GM19239 (cell line): ENCODE data around the gene BAIAP2L1.
"Not testable (repeated sequence)": the region's sequence is repeated elsewhere in the genome, so short reads cannot be mapped to it uniquely, and the experiment has no call there.

Source experiments
- DNase-seq: peaks from one replicate; pipeline ENCODE4 v3.0.0; 2011; ENCODE audit warnings: low spot score; ENCODE audit not compliant: insufficient read length
- FAIRE-seq: peaks from 2 replicates; lab custom pipeline; 2011; peaks lifted over from hg19 to GRCh38; lab: Jason Lieb, UNC

The BAIAP2L1 gene, protein sequence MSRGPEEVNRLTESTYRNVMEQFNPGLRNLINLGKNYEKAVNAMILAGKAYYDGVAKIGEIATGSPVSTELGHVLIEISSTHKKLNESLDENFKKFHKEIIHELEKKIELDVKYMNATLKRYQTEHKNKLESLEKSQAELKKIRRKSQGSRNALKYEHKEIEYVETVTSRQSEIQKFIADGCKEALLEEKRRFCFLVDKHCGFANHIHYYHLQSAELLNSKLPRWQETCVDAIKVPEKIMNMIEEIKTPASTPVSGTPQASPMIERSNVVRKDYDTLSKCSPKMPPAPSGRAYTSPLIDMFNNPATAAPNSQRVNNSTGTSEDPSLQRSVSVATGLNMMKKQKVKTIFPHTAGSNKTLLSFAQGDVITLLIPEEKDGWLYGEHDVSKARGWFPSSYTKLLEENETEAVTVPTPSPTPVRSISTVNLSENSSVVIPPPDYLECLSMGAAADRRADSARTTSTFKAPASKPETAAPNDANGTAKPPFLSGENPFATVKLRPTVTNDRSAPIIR

DNA sequence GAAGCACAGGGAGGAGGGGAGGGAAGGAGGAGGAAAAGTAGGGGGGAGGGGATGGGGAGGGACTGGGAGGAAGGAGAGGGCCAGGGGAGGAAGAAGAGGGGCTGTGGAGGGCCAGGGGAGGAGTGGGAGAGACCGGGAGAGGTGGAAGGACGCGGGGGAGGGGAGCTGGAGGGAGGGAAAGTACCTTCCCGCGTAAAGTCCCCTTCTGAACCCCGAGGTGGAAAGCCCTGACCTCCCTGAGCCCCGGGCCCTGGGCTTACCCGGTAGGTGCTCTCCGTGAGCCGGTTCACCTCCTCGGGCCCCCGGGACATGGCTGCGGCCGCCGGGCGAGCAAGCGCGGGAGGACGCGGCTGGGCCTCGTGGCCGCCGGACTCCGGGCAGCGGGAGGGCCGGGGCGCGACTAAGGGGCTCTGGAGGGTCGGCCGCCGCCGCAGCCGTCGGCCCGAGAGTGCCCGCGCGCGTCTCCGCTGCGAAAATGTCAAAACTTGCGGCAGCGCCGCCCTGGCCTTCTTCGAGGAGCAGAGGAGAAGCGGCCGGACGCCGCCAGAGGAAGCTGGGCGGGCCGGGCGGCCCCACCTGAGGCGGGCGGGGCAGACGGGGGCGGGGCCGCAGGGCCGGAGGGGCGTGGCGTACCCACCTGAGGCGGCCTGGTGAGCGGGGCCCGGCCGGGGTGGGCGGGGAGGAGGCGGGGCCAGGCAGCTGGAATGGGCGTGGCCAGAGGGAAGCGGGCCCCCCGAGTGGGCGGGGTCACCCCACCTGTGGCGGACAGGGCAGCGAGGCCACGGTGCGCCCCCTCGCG lies at the start of gene BAIAP2L1:
BAIAP2L1 (minus strand) TSS at position 549 of the 799 bp plus-strand sequence; CDS start at position 311, 238 bp downstream.
- FAIRE-seq: no peak
- DNase-seq: peak; percentile 67

DNA sequence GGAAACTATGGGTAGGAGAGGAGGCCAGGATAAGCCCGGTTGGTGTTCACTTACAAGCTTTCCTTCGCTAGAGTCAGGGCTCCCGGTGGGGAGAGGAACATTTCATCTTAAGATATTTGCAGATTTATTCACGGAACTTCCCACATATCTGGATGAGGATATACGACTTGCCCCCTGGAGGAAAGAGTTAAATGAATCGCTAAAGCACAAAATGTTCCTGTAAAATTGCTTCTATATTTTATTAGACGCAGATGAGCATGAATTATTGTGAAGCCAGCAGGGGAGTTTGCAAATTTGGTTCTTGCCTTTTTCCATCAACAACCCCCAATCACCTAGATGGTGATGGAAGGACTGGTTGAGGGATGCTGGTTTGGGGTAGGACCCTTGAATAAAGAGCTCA lies 47.9 kb upstream of the BAIAP2L1 start:
- FAIRE-seq (no peak), DNase-seq (no peak)

DNA sequence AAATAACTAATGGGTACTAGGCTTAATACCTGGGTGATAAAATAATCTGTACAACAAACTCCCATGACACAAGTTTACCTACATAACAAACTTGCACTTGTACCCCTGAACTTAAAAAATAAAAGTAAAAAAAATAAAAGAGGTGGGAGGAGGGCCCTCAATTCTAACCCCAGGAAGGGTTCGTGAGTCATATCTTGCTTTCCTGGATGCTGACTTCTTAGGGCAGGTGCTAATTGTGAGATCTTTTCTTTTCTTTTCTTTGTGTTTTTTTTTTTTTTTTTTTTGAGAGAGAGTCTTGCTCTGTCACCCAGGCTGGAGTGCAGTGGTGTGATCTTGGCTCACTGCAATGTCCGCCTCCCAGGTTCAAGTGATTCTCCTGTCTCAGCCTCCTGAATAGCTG lies 40.1 kb upstream of the BAIAP2L1 start:
- not testable (repeated sequence) for FAIRE-seq, DNase-seq

DNA sequence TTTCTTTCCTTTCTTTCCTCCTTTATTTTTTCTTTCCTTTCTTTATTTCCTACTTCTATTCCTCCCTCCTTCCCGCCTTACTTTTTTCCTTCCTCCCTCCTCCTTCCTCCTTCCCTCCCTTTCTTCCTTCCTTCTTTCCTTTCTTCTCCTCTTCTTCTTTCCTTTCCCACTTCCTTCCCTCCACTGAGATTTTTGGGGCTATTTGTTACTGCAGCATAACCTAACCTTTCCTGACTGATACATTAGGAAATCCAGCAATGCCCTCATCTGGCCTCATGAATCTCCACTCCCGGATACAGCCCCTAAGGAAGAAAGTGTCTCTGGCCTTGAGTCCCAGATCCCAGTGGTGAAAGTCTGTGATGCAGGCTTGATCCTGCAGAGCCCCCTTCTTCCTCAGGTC lies 38.6 kb upstream of the BAIAP2L1 start:
- FAIRE-seq (no peak), DNase-seq (no peak)

DNA sequence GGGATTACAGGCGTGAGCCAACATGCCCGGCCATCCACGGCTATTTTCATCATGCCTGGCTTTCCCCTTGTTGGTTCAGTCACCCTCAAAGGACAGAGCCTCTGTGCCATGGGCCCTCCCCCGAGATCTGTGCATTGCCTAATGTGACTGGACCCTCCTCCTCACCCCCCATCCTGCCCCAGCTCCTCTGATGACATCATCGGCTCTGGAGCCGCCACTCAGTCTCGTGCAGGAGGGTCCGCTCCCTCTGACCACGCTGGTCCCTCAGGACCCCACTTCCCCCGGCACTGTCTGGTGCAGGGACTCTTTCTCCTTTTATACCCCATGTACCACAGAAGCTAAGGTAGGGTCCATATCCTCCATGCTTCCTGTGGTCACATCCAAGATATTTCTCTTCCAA lies 33.2 kb upstream of the BAIAP2L1 start:
- no peak for FAIRE-seq

DNA sequence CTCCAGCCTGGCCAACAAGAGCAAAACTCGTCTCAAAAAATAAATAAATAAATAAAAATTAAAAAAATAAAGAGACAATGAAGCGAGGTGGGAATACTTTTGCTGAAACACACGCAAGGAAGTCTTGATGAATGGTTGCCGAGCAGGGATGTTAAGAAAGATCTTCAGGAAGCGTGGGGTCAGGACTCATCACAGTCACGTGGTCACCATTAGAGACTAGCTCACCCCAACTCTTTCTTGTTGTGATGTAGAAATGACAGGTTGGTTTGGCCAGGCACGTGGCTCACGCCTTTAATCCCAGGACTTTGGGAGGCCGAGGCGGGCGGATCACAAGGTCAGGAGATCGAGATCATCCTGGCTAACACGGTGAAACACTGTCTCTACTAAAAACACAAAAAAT lies 28.9 kb upstream of the BAIAP2L1 start:
- DNase-seq: no peak

More for the DNA sequence above, 33.2 kb upstream of the BAIAP2L1 start:
- DNase-seq: no peak

DNA sequence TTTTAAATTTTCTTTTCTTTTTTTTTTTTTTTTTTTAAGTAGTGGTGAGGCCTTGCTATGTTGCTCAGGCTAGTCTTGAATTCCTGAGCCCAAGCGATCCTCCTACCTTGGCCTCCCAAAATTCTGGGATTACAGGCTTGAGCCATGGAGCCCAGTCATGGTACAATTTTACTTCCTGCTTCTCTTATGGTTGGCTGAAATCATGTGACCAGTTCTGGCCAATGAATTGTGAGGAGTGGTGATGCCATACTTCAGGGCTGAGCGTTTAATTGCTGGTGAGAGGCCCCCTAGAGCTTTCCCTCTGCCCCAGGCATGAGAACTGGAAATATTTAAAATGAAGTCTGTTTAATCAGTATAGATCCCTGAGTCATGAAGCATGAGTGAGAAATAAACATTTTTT lies 22.2 kb upstream of the BAIAP2L1 start:
- DNase-seq (no peak), FAIRE-seq (no peak)

More for the DNA sequence above, 28.9 kb upstream of the BAIAP2L1 start:
- FAIRE-seq: no peak

DNA sequence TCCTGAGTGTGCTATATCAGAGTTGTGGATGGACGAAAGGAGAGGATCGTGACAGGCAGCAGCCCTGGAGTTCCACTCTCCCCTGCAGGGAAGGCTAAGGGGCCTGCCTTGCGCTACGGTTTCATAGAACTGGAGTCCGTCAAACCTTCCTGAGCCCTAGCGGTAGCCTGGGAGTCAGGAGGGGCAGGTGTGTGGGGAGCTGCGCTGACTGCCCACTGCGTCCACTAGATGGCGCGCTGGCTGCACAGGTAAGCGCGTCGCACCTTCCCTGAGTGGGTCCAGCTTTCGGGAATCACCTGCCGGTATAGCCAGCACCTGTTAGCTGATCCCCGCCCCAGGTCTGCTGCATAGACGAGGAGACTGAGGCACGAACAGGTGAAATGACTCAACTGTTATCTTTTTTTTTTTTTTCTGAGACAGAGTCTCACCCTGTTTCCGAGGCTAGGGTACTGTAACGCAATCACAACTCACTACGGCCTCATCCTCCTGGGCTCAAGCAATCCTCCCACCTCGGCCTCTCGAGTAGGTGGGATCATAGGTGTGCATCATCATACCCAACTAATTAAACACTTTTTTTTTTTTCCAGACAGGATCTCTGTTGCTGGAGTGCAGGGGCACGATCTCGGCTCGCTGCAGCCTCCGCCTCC lies 20.2 kb upstream of the BAIAP2L1 start:
- peak; percentile 73 for DNase-seq
- FAIRE-seq: no peak

DNA sequence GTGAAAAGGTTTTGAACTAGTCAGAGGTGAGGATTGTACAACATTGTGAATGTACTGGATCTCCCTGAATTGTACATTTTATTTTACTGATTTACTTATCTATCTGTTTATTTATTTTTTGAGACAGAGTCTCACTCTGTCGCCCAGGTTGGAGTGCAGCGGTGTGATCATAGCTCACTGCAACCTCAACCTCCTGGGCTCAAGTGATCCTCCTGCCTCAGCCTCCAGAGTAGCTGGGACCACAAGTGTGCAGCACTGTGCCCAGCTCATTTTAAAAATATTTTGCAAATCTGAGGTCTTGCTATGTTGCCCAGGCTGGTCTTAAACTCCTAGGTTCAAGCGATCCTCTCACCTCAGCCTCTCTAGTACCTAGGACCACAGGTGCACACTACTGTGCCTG lies 19.1 kb upstream of the BAIAP2L1 start:
- not testable (repeated sequence) for FAIRE-seq, DNase-seq

DNA sequence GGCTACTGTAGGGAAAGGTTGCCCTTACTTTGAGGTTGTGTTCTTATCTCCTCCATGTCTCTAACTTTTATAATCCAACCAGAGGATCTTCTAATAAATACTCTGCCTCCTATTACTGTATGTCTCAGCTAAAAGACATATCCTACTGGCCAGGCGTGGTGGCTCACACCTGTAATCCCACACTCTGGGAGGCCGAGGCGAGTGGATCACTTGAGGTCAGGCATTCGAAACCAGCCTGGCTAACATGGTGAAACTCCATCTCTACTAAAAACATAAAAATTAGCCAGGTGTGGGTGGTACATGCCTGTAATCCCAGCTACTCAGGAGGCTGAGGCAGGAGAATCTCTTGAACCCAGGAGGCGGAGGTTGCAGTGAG lies 18.4 kb upstream of the BAIAP2L1 start:
- not testable (repeated sequence) for DNase-seq, FAIRE-seq

DNA sequence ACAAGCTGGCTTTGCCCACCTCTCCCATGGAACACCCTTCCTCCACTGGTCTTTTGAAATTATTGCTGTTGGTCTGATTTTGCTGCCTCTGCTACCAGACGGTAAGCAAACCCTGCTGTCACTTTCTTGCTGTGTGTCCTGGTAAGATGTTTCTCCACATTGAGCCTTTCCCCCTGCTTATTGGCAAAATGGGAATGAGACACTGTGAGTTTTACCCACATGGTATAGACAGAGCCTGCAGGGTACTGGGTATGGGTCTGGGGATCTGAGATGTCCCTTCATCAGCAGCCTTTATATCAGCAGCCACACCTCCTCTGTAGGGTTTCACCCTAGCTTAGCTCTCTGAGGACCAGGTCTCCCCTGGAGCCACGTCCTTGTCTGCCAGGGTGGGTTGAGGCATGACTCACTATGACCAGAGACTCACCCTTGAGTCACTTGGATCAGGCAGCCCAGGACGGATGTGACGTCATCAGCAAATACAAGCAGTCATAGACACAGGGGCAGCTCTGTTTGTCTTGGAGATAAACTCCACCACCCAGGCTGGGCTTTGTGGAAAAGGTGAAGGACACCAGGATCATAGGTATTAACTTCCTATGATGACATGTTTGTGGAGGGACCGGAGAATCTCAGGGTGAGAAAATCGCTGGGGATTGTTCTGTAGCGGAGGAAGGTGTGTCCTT lies 17.9 kb upstream of the BAIAP2L1 start:
- FAIRE-seq: no peak
- no peak for DNase-seq

DNA sequence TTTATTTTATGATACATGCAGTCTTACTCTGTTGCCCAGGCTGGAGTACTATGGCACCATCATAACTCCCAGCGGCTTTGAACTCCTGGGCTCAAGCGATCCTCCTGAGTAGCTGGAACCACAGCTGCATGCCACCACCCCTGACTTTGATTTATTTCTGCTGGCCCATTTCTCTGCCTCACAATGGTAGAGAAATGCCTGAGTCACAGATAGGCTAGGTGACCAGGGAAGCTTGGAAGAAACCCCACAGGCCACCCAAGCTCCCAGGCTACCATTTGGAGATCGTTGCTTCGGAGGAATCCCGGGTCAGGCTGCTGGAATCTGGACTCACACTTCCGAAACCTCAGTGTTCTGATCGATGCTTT lies 17.4 kb upstream of the BAIAP2L1 start:
- DNase-seq (no peak), FAIRE-seq (no peak)

DNA sequence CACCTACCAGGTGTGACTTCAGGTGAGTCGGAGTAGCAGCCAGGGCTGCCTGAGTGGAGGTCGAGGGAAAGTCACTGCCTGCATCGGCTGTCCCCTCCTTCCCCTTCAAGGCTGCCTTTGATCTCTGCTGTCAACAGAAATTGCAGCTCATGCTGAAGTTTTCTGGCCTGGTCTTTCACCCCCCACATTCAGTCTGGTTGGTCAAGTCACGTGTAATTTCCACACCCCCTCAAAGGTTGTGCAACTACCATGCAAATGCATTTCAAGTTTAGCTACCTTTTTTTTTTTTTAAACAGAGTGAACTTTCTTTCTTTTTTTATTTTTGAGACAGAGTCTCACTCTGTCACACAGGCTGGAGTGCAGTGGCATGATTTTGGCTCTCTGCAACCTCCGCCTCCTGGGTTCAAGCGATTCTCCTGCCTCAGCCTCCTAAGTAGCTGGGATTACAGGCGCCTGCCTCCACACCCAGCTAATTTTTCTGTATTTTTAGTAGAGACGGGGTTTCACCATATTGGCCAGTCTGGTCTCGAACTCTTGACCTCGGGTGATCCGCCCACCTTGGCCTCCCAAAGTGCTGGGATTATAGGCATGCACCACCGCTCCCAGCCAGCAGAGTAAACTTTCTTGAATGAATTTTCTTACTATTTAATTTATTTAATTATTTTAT lies 16.8 kb upstream of the BAIAP2L1 start:
- not testable (repeated sequence) for FAIRE-seq, DNase-seq

DNA sequence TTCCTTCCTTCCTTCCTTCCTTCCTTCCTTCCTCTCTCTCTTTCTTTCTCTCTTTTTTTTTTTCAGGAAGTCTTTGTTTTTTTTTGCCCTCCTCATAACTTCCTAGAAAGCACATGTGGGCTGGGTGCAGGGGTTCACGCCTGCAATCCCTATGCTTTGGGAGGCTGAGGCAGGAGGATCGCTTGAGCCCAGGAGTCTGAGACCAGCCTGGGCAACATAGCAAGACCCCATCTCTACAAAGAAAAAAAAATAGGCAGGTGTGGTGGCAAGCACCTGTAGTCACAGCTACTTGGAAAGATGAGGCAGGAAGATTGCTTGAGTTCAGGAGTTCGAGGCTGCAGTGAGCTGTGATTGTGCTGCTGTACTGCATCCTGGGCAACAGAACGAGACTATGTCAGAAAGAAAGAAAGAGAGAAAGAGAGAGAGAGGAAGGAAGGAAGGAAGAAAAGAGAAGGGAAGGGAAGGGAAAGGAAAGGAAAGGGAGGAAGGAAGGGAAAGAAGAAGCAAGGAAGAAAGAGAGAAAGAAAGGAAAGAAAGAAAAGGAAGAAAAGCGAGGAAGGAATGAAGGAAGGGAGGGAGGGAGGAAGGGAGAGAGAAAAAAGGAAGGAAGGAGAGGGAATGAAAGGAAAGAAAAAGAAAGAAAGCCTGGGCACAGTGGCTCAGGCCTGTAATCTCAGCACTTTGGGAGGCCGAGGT lies 13.5 kb upstream of the BAIAP2L1 start:
- no peak for FAIRE-seq
- no peak for DNase-seq

DNA sequence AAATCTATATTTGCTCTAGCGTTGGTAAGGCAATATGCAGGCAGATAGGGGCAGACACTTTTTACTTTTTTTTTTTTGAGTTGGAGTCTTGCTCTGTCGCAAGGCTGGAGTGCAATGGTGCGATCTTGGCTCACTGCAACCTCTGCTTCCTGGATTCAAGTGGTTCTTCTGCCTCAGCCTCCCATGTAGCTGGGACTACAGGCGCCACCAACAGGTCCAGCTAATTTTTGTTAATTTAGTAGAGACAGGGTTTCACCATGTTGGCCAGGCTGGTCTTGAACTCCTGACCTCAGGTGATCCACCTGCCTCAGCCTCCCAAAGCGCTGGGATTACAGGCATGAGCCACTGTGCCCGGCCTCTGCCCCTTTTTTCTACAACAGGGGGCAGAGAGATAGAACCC lies 12.8 kb upstream of the BAIAP2L1 start:
- not testable (repeated sequence) for FAIRE-seq, DNase-seq

DNA sequence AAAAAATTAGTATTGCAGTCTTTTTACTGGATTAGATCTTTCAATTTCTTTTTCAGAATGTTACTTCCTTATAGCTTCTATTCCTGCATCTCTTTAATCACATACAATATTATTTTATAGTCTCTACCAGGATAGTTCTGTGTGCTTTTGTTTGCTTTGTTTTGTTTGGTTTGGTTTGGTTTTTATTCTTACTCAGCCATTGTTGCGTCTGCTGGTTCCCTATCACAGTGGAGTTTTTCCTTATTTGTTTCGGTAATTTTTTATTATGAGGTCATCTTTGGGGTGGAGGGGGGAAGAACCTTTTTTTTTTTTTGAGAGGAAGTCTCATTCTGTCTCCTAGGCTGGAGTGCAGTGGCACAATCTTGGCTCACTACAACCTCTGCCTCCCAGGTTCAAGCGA lies 9.0 kb upstream of the BAIAP2L1 start:
- FAIRE-seq (no peak), DNase-seq (no peak)

DNA sequence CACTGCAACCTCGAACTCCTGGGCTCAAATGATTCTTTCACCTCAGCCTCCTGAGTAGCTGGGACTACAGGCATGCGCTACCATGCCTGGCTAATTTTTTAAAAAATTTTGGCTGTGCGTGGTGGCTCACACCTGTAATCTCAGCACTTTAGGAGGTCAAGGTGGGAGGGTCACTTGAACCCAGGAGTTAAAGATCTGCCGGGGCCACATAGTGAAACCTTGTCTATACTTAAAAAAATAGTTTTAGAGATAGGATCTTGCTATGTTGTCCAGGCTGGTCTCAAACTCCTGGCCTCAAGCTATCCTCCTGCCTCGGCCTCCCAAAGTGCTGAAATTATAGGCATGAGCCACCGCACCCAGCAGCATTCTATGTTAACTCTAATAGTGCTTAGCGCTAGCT lies 7.3 kb upstream of the BAIAP2L1 start:
- not testable (repeated sequence) for FAIRE-seq, DNase-seq

DNA sequence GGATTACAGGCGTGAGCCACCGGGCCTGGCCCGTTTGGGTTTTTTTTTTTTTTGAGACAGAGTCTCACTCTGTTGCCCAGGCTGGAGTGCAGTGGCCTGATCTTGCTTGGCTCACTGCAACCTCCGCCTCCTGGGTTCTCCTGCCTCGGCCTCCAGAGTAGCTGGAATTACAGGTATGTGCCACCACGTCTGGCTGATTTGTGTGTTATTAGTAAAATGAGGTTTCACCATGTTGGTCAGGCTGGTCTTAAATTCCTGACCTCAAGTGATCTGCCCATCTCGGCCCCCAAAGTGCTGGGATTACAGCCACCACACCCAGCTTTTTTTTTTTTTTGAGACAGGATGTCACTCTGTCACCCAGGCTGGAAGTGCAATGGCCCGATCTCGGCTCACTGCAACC lies 5.9 kb upstream of the BAIAP2L1 start:
- no peak for FAIRE-seq
- DNase-seq: no peak

DNA sequence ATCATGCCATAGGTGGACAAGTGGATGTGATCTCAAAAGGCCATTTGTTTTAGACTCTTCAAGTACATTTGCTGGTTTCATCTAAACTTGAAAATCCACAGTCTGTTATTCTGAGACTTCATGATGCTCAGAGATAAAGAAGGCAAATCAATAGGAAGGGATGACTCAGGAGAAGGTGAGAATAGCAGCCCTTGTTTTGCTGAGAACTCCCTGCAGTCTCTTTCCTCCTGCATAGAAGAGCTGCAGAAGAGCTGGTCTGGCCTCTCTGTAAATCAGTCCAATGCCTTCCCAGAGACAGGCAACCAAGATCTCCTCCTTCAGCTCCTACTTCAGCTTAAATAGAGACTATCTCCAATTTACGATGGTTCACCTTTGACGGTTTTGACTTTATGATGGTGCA lies 4.0 kb upstream of the BAIAP2L1 start:
- DNase-seq (no peak), FAIRE-seq (no peak)
